K562 (cell line): ENCODE data around the gene MANBA. TPM values are rescaled to one million over a fixed set of nuclear protein-coding genes. Genes with fewer than 3 reads are reported as not detected.

Source experiments
- ATAC-seq: fragments of 200-7000 bp; cut with Tn5 transposase; 3 replicates; pipeline ENCODE4 v1.9.1; 2020; ENCODE audit warnings: moderate library complexity
- BruUV-seq: library from RNA; stranded (reverse); fragments of 400-500 nt; replicated peaks from 2 replicates; lab custom pipeline; 2021; lab: Mats Ljungman, UMichigan
- CTCF ChIA-PET: fragments of 300-600 bp; formaldehyde crosslinking; extraction: SDS; loops from one replicate; lab custom pipeline; 2021; ENCODE audit warnings: low intra/inter-chr PET ratio; lab: Yijun Ruan, JAX
- POLR2A ChIA-PET: fragments of 300-600, 350-650 bp; sonication (Branson Sonifier 250); formaldehyde crosslinking; extraction: SDS; loops from one replicate; lab custom pipeline; 2021; ENCODE audit warnings: antibody characterized with exemption, inconsistent platforms; lab: Yijun Ruan, JAX
- DNase-seq, 4 experiments: peaks; one replicate each; pipeline versions ENCODE4 v3.0.0 to v3.0.0-alpha.2; 2011 to 2018; ENCODE audit warnings: low spot score in 3 of 4, mixed read lengths in 3 of 4; ENCODE audit errors: extremely low read depth in 1 of 4
- FAIRE-seq: peaks from 2 replicates; lab custom pipeline; 2011; peaks lifted over from hg19 to GRCh38; lab: Jason Lieb, UNC
- H2AFZ ChIP-seq: 2 replicates; pipeline ENCODE4 v1.6.0; 2011; ENCODE audit warnings: low read depth, low read length, control low read depth, inconsistent platforms
- H3K27ac ChIP-seq: fragments of 200-600 bp; 3 replicates; pipeline ENCODE4 v1.8.0; 2011; ENCODE audit warnings: low read depth, mild to moderate bottlenecking, control low read depth, inconsistent platforms, low read length, moderate library complexity, mixed read lengths; ENCODE audit errors: extremely low read depth
- H3K27me3 ChIP-seq, 2 experiments: fragments of 300-600 bp in 1 of 2; 2 replicates in 1 of 2; 3 replicates in 1 of 2; pipeline versions ENCODE4 v1.6.0 to v1.8.0; 2011; ENCODE audit warnings: inconsistent platforms in 2 of 2, low read length in 2 of 2, mild to moderate bottlenecking in 1 of 2, mixed read lengths in 1 of 2, moderate library complexity in 1 of 2; ENCODE audit not compliant: control insufficient read depth in 2 of 2, insufficient read depth in 2 of 2
- H3K36me3 ChIP-seq: fragments of 300-600 bp; 3 replicates; pipeline ENCODE4 v1.8.0; 2011; ENCODE audit warnings: mild to moderate bottlenecking, low read length, inconsistent platforms; ENCODE audit not compliant: control insufficient read depth, insufficient read depth
- H3K4me1 ChIP-seq, 2 experiments: fragments of 200-600 bp in 1 of 2; replicated peaks in 1 of 2; 2 replicates in 1 of 2; 3 replicates in 1 of 2; pipeline versions ENCODE4 v1.5.1 to v1.8.0; 2011; ENCODE audit warnings: inconsistent platforms in 2 of 2, low read length in 2 of 2, mild to moderate bottlenecking in 1 of 2, mixed read lengths in 1 of 2, moderate library complexity in 1 of 2; ENCODE audit not compliant: control insufficient read depth in 2 of 2, insufficient read depth in 2 of 2
- H3K4me2 ChIP-seq: 2 replicates; pipeline ENCODE4 v1.6.1; 2011; ENCODE audit warnings: low read length, control low read depth, inconsistent platforms, mixed read lengths; ENCODE audit not compliant: insufficient read depth
- H3K4me3 ChIP-seq: fragments of 200-600 bp; sonication (generic), shearing (Covaris generic); 2 replicates; pipeline ENCODE4 v1.5.1; 2016; ENCODE audit warnings: control low read depth, inconsistent platforms
- H3K79me2 ChIP-seq: fragments of 200-600 bp; 3 replicates; pipeline ENCODE4 v1.8.0; 2011; ENCODE audit warnings: low read length, inconsistent platforms; ENCODE audit not compliant: control insufficient read depth, insufficient read depth
- H3K9ac ChIP-seq, 2 experiments: 2 replicates each; pipeline versions ENCODE4 v1.6.0 to v1.6.1; 2011; ENCODE audit warnings: low read depth in 2 of 2, low read length in 2 of 2, control low read depth in 1 of 2, inconsistent platforms in 1 of 2, mild to moderate bottlenecking in 1 of 2, mixed read lengths in 1 of 2; ENCODE audit not compliant: insufficient read depth in 1 of 2
- H3K9me1 ChIP-seq: one replicate; pipeline ENCODE4 v1.6.0; 2011; ENCODE audit warnings: inconsistent platforms, mild to moderate bottlenecking, low read length, moderate library complexity; ENCODE audit not compliant: control insufficient read depth, insufficient read depth
- H3K9me3 ChIP-seq: replicated peaks from 2 replicates; pipeline ENCODE4 v1.5.1; 2011; ENCODE audit warnings: low read depth, low read length, inconsistent platforms; ENCODE audit not compliant: control insufficient read depth, insufficient read depth
- H4K20me1 ChIP-seq: replicated peaks from 2 replicates; pipeline ENCODE4 v1.6.1; 2011; ENCODE audit warnings: low read length, inconsistent platforms, mixed read lengths; ENCODE audit not compliant: control insufficient read depth, insufficient read depth
- CBX1 ChIP-seq: sonication (generic); IDR thresholded peaks from 2 replicates; pipeline ENCODE4 v1.6.1; 2016; ENCODE audit warnings: antibody characterized with exemption, low read depth, mild to moderate bottlenecking
- NFE2L1 ChIP-seq: fragments of 450-650 bp; IDR thresholded peaks from 2 replicates; pipeline ENCODE4 v1.6.1; 2016; ENCODE audit warnings: missing genetic modification characterization, low read depth, mild to moderate bottlenecking, missing compliant biosample characterization, moderate library complexity, borderline replicate concordance
- NR2C2 ChIP-seq, 2 experiments: fragments of 200-800 bp in 1 of 2; sonication (Bioruptor generic) in 1 of 2; sonication (generic) in 1 of 2; formaldehyde crosslinking in 1 of 2; IDR thresholded peaks; 2 replicates each; pipeline versions ENCODE4 v1.6.1 to v1.8.0; 2016 to 2022; ENCODE audit warnings: mild to moderate bottlenecking in 1 of 2, missing compliant biosample characterization in 1 of 2, missing genetic modification characterization in 1 of 2, missing genetic modification reagents in 1 of 2
- NR3C1 ChIP-seq: sonication (generic); formaldehyde crosslinking; IDR thresholded peaks from 2 replicates; pipeline ENCODE4 v1.8.1; 2022; ENCODE audit warnings: missing genetic modification reagents
- RBM14 ChIP-seq: fragments of 200-400 bp; formaldehyde crosslinking; IDR thresholded peaks from 2 replicates; pipeline ENCODE4 v1.6.1; 2018; ENCODE audit warnings: low read depth, mild to moderate bottlenecking, low read length, moderate library complexity, borderline replicate concordance; ENCODE audit not compliant: insufficient read depth
- SETDB1 ChIP-seq: IDR thresholded peaks from one replicate; pipeline ENCODE4 v1.6.1; 2012; ENCODE audit warnings: low read length, control low read depth, inconsistent platforms
- ZNF174 ChIP-seq: fragments of 250-450 bp; sonication (Bioruptor Pico); IDR thresholded peaks from 2 replicates; pipeline ENCODE4 v1.4.0; 2020; ENCODE audit warnings: mild to moderate bottlenecking
- ZNF175 ChIP-seq: fragments of 200-800 bp; sonication (Bioruptor generic); IDR thresholded peaks from 2 replicates; pipeline ENCODE4 v1.6.1; 2016; ENCODE audit warnings: low read depth, mild to moderate bottlenecking, missing genetic modification characterization, missing compliant biosample characterization
- ZNF184 ChIP-seq: sonication (generic); formaldehyde crosslinking; IDR thresholded peaks from 2 replicates; pipeline ENCODE4 v1.5.0; 2020; ENCODE audit warnings: missing genetic modification reagents
- ZNF778 ChIP-seq: fragments of 450-650 bp; formaldehyde crosslinking; IDR thresholded peaks from 2 replicates; pipeline ENCODE4 v1.4.0; 2020; ENCODE audit warnings: mild to moderate bottlenecking, moderate library complexity
- WGBS: fragments of 100-300 bp; shearing (Covaris generic); methylation state at CpG from one replicate; pipeline ENCODE4 v1.1.6; 2016; ENCODE audit warnings: low coverage, mixed read lengths; ENCODE audit not compliant: insufficient coverage; ENCODE audit errors: missing lambda C conversion rate; 5-methylcytosine and 5-hydroxymethylcytosine counted together
- in situ Hi-C: fragments of 300-500 bp; cut with MboI; formaldehyde crosslinking; loops from 4 replicates; pipeline ENCODE4 v1.15.0; 2018; ENCODE audit warnings: inconsistent platforms, mixed read lengths
- intact Hi-C: fragments of 100-400 bp; cut with micrococcal nuclease; formaldehyde crosslinking; loops from 2 replicates; pipeline ENCODE4 v1.14.2; 2022
- polyA plus RNA-seq, 8 experiments: library from polyadenylated mRNA; depleted of rRNA in 4 of 8; stranded (reverse) in 5 of 8; unstranded in 3 of 8; fragments of >200 nt; fragmentation: Nextera tagmentation in 2 of 8; fragmentation: Illumina TruSeq in 1 of 8; extraction: Ambion mirVana in 2 of 8; extraction: Trizol in 1 of 8; gene quantifications; 2 replicates each; pipeline versions ENCODE4 v1.2.1 to v1.2.3, GENCODE V29; 2011 to 2014; ENCODE audit warnings: inconsistent platforms in 1 of 8, missing spikeins in 1 of 8
- total RNA-seq, 7 experiments: library from RNA; depleted of rRNA in 6 of 7; stranded (reverse); fragments of >200 nt in 6 of 7; fragmentation: Illumina TruSeq in 2 of 7; extraction: Trizol in 2 of 7; gene quantifications; 2 replicates each; pipeline versions ENCODE4 v1.2.1 to v1.2.3, GENCODE V29; 2011 to 2021; ENCODE audit warnings: low replicate concordance in 1 of 7
- TF ChIP-seq, protein P1 (sequence below): sonication (generic); formaldehyde crosslinking; IDR thresholded peaks from 2 replicates; pipeline ENCODE4 v1.9.0; 2022; ENCODE audit warnings: mild to moderate bottlenecking, missing genetic modification reagents
- TF ChIP-seq, protein P2 (sequence below): fragments of 450-650 bp; IDR thresholded peaks from 2 replicates; pipeline ENCODE4 v1.6.1; 2014; ENCODE audit warnings: low read depth, mild to moderate bottlenecking, moderate library complexity, borderline replicate concordance
- TF ChIP-seq, protein P3 (sequence below): IDR thresholded peaks from 2 replicates; pipeline ENCODE4 v1.6.1; 2011; ENCODE audit not compliant: insufficient read length; ENCODE audit errors: extremely low read depth
- TF ChIP-seq, protein P4 (sequence below): fragments of 250-450 bp; sonication (Bioruptor Pico); IDR thresholded peaks from 2 replicates; pipeline ENCODE4 v1.4.0; 2020; ENCODE audit warnings: mild to moderate bottlenecking, moderate library complexity
- TF ChIP-seq, protein P5 (sequence below): fragments of 450-650 bp; conservative IDR thresholded peaks from 2 replicates; pipeline ENCODE4 v1.6.1; 2016; ENCODE audit warnings: missing genetic modification characterization, low read depth, mild to moderate bottlenecking, control low read depth, missing compliant biosample characterization

MANBA gene
- total and polyA plus RNA-seq, 9 of the 15 experiments (the other 6 are each of a cell fraction or from before 2014, with no cell fraction given): 1.8 to 12.9 (median 7.7) TPM

DNA sequence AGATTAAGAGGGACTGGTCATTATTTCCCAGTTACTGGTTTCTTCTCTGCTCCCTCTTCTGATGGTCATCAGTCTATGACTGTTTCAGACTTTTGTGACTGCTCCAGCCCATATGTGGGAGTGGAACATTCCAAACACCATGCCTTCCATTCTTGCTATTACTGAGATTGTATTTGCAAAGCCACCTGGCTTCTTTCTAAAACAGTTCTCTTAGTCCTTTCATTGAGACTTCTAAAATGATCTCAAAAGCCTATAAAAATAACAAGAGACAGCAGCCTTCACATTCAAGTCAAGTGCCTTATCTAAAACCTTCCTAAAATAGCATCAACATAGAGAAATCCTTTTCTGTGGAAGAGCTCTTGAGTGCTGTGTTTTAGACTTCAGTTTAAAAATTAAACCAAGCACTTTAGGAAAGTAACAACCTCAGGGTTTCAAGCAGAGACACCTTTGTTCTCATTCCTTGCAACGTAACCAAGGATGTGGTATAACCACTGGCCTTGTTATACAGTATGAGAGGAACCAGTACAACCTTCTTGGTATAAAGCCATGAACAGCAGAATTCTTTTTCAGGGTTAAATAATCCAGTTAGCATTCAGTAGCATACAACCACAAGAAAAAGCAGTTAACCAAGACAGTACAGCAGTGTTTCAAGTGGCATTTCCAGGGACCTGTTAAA is 162.5 kb downstream of the MANBA start:
- TF ChIP-seq RBM14 (no peak), NR2C2 (CRISPR knock-in tag; IDR thresholded peaks at IDR 0.05) (no peak), NR2C2 (tag; IDR thresholded peaks at IDR 0.05) (no peak), NFE2L1 (tag) (no peak), ZNF175 (CRISPR knock-in tag) (no peak), NR3C1 (no peak), ZNF174 (CRISPR knock-in tag) (no peak), SETDB1 (no peak), CBX1 (no peak), ZNF184 (CRISPR knock-in tag) (no peak), ZNF778 (CRISPR knock-in tag) (no peak)
- TF ChIP-seq, protein P1, sequence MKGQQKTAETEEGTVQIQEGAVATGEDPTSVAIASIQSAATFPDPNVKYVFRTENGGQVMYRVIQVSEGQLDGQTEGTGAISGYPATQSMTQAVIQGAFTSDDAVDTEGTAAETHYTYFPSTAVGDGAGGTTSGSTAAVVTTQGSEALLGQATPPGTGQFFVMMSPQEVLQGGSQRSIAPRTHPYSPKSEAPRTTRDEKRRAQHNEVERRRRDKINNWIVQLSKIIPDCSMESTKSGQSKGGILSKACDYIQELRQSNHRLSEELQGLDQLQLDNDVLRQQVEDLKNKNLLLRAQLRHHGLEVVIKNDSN (CRISPR knock-in tag): no peak
- TF ChIP-seq, protein P2, sequence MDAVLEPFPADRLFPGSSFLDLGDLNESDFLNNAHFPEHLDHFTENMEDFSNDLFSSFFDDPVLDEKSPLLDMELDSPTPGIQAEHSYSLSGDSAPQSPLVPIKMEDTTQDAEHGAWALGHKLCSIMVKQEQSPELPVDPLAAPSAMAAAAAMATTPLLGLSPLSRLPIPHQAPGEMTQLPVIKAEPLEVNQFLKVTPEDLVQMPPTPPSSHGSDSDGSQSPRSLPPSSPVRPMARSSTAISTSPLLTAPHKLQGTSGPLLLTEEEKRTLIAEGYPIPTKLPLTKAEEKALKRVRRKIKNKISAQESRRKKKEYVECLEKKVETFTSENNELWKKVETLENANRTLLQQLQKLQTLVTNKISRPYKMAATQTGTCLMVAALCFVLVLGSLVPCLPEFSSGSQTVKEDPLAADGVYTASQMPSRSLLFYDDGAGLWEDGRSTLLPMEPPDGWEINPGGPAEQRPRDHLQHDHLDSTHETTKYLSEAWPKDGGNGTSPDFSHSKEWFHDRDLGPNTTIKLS: no peak
- TF ChIP-seq, protein P3, sequence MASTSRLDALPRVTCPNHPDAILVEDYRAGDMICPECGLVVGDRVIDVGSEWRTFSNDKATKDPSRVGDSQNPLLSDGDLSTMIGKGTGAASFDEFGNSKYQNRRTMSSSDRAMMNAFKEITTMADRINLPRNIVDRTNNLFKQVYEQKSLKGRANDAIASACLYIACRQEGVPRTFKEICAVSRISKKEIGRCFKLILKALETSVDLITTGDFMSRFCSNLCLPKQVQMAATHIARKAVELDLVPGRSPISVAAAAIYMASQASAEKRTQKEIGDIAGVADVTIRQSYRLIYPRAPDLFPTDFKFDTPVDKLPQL: no peak
- TF ChIP-seq, protein P4, sequence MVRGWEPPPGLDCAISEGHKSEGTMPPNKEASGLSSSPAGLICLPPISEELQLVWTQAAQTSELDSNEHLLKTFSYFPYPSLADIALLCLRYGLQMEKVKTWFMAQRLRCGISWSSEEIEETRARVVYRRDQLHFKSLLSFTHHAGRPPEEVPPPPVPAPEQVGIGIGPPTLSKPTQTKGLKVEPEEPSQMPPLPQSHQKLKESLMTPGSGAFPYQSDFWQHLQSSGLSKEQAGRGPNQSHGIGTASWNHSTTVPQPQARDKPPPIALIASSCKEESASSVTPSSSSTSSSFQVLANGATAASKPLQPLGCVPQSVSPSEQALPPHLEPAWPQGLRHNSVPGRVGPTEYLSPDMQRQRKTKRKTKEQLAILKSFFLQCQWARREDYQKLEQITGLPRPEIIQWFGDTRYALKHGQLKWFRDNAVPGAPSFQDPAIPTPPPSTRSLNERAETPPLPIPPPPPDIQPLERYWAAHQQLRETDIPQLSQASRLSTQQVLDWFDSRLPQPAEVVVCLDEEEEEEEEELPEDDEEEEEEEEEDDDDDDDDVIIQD (CRISPR knock-in tag): no peak
- TF ChIP-seq, protein P5, sequence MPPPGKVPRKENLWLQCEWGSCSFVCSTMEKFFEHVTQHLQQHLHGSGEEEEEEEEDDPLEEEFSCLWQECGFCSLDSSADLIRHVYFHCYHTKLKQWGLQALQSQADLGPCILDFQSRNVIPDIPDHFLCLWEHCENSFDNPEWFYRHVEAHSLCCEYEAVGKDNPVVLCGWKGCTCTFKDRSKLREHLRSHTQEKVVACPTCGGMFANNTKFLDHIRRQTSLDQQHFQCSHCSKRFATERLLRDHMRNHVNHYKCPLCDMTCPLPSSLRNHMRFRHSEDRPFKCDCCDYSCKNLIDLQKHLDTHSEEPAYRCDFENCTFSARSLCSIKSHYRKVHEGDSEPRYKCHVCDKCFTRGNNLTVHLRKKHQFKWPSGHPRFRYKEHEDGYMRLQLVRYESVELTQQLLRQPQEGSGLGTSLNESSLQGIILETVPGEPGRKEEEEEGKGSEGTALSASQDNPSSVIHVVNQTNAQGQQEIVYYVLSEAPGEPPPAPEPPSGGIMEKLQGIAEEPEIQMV (tag): no peak
- Histone ChIP-seq H2AFZ (no peak overlapping the region), H3K27ac (no peak overlapping the region), H4K20me1 (no peaks in the 10 kb centered on the region), H3K9ac (no peak overlapping the region), H3K79me2 (no peaks in the 10 kb centered on the region), H3K9me1 (no peaks in the 10 kb centered on the region), H3K27me3 (no peaks in the 10 kb centered on the region), H3K4me2 (no peak overlapping the region), H3K36me3 (peaks cover 23% of the 10 kb centered on the region; the same call in 2 of the 3 replicates), H3K9me3 (no peaks in the 10 kb centered on the region), H3K4me1 (no peaks in the 10 kb centered on the region), H3K4me3 (no peak overlapping the region)
- no TSS peak for BruUV-seq
- intact Hi-C loops (no loop called here), in situ Hi-C loops (loop anchor here (5.0 kb wide), 1 partner anchor 146 kb away; no protein-coding TSS in a partner anchor)
- WGBS: 93% methylated on average over 1 of the region's 1 CpG
- no peak for DNase-seq
- ChIA-PET CTCF (no interaction called here), POLR2A (interaction anchor here (0.7 kb wide), 1 partner anchor 493 kb away, joined by 5 read pairs; no protein-coding TSS in a partner anchor)
- FAIRE-seq: no peak
- no peak for ATAC-seq
